ENCODE results near the gene UBE2K. TPM values are rescaled to one million over a fixed set of nuclear protein-coding genes. Genes with fewer than 3 reads are reported as not detected.
"Not testable (repeated sequence)": the region's sequence is repeated elsewhere in the genome, so short reads cannot be mapped to it uniquely, and the experiment has no call there.

Gene UBE2K
- polyA plus RNA-seq, 3 donors = 24.2 to 66.8 (median 50.0) TPM

GRCh38 chr4:39732728-39733127, 34.8 kb downstream of the UBE2K start:
- Mint-ChIP-seq H3K27ac (peak overlapping the region in 4 of 7 donors; percentile 41 to 83 (median 60)), H3K9me3 (no peaks in the 10 kb centered on the region)
- H3K4me1 ChIP-seq (ENCODE audit: control insufficient read depth in 1 of 2, insufficient read depth in 2 of 2, low read length in 2 of 2) = no peaks in the 10 kb centered on the region

GRCh38 chr4:39739591-39739990, 41.7 kb downstream of the UBE2K start:
- H3K4me2 ChIP-seq (replicated peaks; ENCODE audit: extremely low read depth, low read length, poor library complexity, severe bottlenecking); H3K4me1 Mint-ChIP-seq; H3K9me3 Mint-ChIP-seq; H3K27me3 ChIP-seq (ENCODE audit: control insufficient read depth in 2 of 2, insufficient read depth in 2 of 2, low read length in 2 of 2); H3K4me3 ChIP-seq (replicated peaks in 1 of 3; ENCODE audit: low read depth in 2 of 3, low read length in 3 of 3); H2AFZ ChIP-seq (ENCODE audit: insufficient read depth, low read depth, low read length, poor library complexity, severe bottlenecking); H3K9ac ChIP-seq (ENCODE audit: insufficient read depth, low read length, poor library complexity, severe bottlenecking); H3K27ac ChIP-seq (ENCODE audit: low read depth in 1 of 2, low read length in 2 of 2); H3K27ac Mint-ChIP-seq; H3K4me3 Mint-ChIP-seq; intact Hi-C loops (cut with micrococcal nuclease); H3K4me1 ChIP-seq (ENCODE audit: control insufficient read depth in 1 of 2, insufficient read depth in 2 of 2, low read length in 2 of 2); H3K9me3 ChIP-seq (replicated peaks in 1 of 2; ENCODE audit: control insufficient read depth in 1 of 2, insufficient read depth in 1 of 2, low read length in 2 of 2); H3K27me3 Mint-ChIP-seq (ENCODE audit: low read depth in 3 of 3); DNase-seq: not testable (repeated sequence)
- peaks cover 27 to 47% of the 10 kb centered on the region in 2 donors for H3K36me3 ChIP-seq (replicated peaks in 1 of 2; ENCODE audit: control insufficient read depth in 1 of 2, insufficient read depth in 2 of 2, low read length in 2 of 2)
- H3K79me2 ChIP-seq (ENCODE audit: insufficient read depth, low read length) = peaks cover 71% of the 10 kb centered on the region
- peaks cover 70% of the 10 kb centered on the region for H4K20me1 ChIP-seq (ENCODE audit: insufficient read depth, low read length)
- 97% methylated on average over 4 of the region's 10 CpGs for WGBS (ENCODE audit: insufficient coverage)
- H3K36me3 Mint-ChIP-seq = peaks cover 21 to 39% of the 10 kb centered on the region in 2 donors

More at GRCh38 chr4:39732728-39733127, 34.8 kb downstream of the UBE2K start:
- Histone ChIP-seq H3K27me3 (ENCODE audit: control insufficient read depth in 2 of 2, insufficient read depth in 2 of 2, low read length in 2 of 2) (no peaks in the 10 kb centered on the region), H4K20me1 (ENCODE audit: insufficient read depth, low read length) (peaks cover 100% of the 10 kb centered on the region), H3K79me2 (ENCODE audit: insufficient read depth, low read length) (peaks cover 100% of the 10 kb centered on the region), H3K4me2 (replicated peaks; ENCODE audit: extremely low read depth, low read length, poor library complexity, severe bottlenecking) (no peak overlapping the region), H3K9ac (ENCODE audit: insufficient read depth, low read length, poor library complexity, severe bottlenecking) (no peak overlapping the region), H3K27ac (ENCODE audit: low read depth in 1 of 2, low read length in 2 of 2) (no peak overlapping the region), H3K4me3 (replicated peaks in 1 of 3; ENCODE audit: low read depth in 2 of 3, low read length in 3 of 3) (no peak overlapping the region), H2AFZ (ENCODE audit: insufficient read depth, low read depth, low read length, poor library complexity, severe bottlenecking) (no peak overlapping the region), H3K9me3 (replicated peaks in 1 of 2; ENCODE audit: control insufficient read depth in 1 of 2, insufficient read depth in 1 of 2, low read length in 2 of 2) (no peaks in the 10 kb centered on the region), H3K36me3 (replicated peaks in 1 of 2; ENCODE audit: control insufficient read depth in 1 of 2, insufficient read depth in 2 of 2, low read length in 2 of 2) (peaks cover 7 to 28% of the 10 kb centered on the region in 2 donors)
- H3K4me3 Mint-ChIP-seq = no peak overlapping the region
- 86% methylated on average over 1 of the region's 3 CpGs for WGBS (ENCODE audit: insufficient coverage)
- intact Hi-C loops (cut with micrococcal nuclease) = no loop called here
- peaks cover 0 to 2% (median 0%) of the 10 kb centered on the region in 3 donors for H3K27me3 Mint-ChIP-seq (ENCODE audit: low read depth in 3 of 3)
- no peak for TF ChIP-seq CTCF (IDR thresholded peaks at IDR 0.05)
- peaks cover 10% of the 10 kb centered on the region for H3K4me1 Mint-ChIP-seq
- no peak for DNase-seq
- peaks cover 9 to 27% of the 10 kb centered on the region in 2 donors for H3K36me3 Mint-ChIP-seq
